Hematopoietic multipotent progenitor cell treated with erythropoietin and hydrocortisone succinate and interleukin-3 and kit ligand, for 6 days (in vitro differentiated cells): ENCODE results near the gene CPEB1.
"Not testable (repeated sequence)": the region's sequence is repeated elsewhere in the genome, so short reads cannot be mapped to it uniquely, and the experiment has no call there.

Experiments
- DNase-seq: peaks from one replicate; pipeline ENCODE4 v3.0.0-alpha.2; 2015

The CPEB1 gene

DNA sequence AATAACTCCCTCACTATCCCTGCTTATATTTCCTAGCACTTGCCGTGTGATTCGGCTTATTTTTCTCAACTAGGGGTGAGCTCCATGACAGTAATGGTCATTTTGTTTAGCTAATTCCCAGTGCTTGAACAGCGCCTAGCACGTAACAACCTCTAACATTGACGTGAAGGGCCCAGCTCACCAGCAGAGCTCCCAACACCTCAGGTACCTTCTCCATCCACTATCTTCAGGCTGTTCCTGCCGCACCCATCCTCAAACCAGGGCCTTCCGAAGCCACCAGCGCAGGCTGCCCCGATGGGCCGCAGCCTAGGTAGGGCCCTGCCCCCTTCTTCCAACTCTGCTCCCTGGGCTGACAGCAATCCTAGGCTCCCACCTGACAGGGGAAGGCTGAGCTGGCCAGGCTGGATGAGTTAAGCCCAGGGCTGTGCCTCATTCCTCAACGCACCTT, 106.2 kb downstream of the CPEB1 start:
- peak; percentile 48 for DNase-seq

DNA sequence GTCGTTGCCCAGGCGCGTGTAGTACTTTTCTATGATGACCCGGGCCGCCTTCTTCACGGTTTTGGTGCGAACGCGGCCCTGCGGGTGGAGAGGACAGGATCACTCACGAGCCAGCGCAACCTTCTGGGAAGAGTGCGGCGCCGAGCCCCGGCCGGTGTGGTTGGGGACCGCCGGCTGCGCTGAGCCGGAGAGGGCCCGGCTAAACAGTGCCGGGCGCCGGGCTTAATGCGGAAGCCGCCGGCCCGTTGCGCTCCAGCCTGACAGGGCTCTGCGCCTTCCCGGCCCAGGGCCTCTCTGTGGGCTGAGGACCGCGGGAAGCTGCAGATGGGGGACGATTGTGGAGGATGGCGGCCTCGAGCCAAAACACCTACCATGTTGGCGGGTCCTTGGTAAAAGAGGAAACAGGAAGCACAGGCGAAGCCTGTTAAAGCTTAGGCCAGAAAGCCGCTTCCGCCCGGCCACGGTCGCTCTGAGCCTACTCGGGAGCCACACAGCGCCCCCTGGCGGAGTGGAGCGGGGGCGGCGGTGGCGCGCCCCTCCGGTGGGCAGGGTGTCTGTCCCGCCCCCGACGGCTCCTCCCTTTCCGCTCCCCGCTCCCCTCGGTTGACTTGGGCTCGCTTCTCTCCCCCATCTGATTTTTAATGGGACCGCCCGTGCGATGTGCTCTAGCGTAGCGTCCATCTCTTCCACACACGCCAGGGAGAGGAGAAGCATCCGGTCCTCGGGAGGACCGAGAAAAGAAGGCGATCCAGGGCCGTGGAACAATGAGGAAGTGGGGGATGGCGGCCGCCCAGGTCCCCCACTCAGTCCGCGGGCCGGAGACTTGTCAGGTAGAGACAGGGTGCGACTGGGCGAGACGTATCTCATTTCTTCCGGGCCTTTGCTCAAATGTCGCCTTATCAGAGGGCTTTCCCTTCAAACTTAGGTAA, 106.8 kb downstream of the CPEB1 start, which contains the start of gene RPS17:
RPS17 (minus strand) TSS at position 403 of the 929 bp plus-strand sequence; CDS start at position 374, 29 bp downstream.
- peak; percentile 97 for DNase-seq

DNA sequence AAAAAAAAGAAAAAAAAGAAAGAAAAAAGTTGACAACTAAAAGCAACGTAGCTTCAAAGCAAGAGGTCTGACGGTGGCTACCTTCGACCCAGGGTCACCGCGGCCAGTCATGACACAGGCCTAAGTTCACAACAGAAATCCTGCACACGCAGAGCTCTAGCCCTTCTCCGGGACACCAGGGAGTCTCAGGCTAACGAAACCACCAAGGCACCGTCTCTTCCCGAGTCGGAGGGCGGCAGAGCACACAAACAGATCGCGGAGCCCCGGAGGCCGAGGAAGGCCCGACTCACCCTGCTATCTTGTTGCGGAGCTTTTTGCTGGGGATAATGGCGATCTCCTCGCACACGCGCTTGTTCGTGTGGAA, 107.5 kb downstream of the CPEB1 start:
- peak; percentile 31 for DNase-seq

DNA sequence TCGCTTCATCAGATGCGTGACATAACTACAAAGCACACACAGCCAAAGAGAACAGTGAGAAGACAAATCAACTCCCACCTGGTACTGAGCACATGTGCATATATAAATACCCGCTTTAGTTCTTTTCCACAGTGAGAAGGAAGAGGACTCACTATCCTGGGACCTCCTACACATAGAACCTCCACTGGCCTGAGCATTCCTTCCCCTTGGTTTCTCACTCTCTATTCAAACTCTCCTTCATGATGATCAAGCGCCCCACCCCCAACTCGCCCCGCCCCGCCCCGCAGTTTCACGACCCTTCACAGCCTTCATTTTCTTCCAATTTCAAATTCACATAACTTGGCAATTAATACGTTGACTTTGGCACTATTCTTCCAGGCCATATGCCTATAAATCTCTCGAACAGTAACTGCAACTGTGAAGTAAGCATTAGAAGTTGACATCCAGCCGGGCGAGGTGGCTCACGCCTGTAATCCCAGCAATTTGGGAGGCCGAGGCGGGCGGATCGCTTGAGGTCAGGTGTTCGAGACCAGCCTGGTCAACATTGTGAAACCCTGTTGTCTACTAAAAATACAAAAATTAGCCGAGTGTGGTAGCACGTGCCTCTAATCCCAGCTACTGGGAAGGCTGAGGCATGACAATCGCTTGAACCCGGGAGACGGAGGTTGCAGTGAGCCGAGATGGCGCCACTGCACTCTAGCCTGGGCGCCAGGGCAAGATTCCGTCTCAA, 108.0 kb downstream of the CPEB1 start:
- peak; percentile 53 for DNase-seq

DNA sequence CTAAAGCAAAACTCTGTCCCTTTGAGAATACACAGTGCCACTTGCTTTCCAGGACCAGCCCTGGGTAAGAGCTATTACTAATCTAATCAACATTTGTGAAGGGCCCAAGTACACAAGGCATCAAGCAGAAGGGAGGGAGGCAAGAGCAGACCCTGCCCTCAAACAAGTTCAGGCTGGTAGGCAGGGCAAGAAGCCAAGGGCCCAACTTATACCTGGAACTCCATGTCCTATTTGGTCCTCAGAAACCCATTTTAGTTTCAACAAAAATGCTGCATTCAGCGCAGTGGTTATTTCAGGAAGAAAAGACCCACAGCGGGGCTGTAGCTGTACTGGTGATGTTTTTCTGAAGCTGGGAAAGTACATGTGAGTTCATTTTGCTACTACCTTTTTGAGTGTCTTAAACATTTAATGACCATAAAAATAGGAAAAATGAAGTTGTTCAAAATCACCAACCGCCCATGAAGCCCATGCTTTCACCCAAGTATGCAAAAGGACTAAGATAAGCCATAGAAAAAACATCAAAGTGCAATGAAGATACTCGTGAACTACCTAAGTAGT, 109.7 kb downstream of the CPEB1 start:
- DNase-seq: no peak

DNA sequence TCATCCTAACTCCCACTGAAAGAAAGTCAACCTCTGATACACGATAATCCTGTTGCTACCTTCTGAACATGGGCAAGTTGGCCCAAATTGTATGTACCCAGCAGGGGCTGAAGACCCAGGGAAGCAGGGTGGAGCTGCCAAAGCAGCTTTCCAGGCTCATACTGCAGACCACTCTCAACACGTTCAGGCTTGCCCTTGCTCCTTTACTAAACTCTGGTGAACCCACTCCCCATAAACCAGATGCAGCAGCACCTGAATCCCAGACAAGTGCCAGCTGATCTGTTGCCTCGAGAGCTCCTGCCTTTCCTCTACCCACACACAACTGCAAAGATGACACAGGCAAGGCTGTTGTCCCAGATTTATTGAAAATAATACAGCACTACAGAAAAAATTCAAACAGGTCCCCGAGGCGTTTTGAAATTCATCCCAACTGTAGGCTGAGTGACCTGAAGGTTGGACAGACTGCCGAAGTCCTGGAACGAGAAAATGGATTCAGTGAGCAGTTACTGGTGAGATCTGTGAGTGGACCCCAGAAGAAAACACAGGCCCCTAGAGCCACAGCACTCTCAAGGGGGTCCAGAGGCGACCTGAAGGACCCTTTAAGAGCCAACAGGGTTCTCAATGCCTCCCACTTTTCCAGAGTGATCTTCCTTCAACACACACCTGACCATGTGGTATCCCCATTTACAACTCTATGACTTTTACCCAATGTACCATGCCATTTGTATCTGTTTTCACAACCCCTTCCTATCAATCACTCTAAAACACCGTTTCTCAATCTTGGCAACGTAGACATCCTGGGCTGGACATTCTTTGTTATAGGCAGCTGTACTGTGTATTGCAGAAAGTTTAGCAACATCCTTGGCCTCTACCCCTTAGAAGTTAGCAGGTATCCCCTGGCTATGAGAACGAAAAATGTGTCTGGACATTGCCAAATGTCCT, 110.5 kb downstream of the CPEB1 start:
- DNase-seq: no peak

DNA sequence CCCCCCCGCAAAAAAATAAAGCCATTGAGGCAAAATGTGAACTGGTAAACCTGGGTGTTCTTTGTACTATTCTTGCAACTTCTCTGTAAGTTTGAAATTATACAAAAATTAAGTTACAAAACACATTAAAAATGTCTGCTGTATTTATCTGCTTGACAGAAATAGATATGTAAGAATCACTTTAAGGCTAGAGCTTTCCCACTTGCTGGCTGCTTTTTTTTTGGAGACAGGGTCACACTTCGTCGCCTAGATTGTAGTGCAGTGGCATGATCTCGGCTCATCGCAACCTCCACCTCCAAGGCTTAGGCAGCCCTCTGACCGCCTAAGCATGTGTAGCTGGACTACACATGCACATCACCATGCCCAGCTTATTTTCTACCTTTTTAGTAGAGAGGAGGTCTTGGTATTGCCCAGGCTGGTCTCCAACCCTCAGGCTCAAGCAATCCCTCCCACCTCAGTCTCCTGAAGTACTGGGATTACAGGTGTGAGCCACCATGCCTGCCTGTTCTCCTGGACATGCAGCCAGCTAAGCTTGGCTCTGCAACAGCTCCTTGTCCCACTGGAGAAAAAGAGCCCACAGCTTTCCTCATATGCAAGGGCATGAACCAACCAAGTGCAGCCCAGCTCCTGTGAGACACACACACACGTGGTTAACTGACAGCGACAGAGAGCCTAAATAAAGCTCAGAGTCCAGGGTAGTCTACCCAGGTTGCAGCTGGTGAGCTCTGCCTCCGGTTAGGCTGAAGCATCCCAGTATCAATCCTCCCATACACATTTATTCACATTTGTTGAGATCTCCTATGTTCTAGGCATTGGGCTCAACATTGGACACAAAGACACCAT, 111.4 kb downstream of the CPEB1 start:
- DNase-seq: peak; percentile 34

DNA sequence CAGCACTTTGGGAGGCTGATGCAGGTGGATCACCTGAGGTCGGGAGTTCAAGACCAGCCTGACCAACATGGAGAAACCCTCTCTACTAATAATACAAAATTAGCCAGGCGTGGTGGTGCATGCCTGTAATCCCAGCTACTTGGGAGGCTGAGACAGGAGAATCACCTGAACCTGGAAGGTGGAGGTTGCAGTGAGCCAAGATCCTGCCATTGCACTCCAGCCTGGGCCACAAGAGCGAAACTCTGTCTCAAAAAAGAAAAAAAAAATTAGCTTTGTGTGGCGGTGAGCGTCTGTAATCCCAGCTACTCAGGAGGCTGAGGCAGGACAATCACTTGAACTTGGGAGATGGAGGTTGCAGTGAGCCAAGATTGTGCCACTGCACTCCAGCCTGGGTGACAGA, 112.0 kb downstream of the CPEB1 start:
- not testable (repeated sequence) for DNase-seq

DNA sequence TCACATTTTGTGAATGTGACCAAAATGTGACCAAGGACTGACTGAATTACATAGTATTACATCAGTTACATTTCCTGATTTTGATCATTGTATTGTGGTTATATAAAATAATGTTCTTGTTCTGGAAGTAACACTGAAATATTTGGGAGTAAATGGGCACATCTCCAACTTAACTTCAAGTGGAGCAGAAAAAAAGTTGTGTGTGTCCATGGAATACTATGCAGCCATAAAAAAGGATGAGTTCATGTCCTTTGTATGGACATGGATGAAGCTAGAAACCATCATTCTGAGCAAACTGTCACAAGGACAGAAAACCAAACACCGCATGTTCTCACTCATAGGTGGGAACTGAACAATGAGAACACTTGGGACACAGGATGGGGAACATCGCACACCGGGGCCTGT, 112.7 kb downstream of the CPEB1 start:
- not testable (repeated sequence) for DNase-seq

DNA sequence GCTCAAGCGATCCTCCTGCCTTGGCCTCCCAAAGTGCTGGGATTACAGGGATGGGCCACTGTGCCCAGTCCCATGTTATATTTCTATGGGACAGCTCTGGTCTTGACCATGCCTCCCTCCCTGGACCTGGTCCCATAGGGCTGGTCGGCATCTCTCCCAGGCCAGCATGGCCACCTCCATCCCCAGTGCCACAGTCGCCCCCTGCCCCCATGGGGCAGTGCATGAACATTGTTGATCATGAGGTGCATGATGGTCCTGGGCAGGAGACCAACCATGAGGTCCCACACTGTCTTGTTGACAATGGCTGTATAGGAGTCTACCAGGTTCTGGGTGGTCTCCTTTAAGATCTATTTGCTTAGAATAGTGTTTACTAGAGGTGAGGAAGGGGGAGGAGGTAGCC, 113.4 kb downstream of the CPEB1 start:
- DNase-seq: no peak

DNA sequence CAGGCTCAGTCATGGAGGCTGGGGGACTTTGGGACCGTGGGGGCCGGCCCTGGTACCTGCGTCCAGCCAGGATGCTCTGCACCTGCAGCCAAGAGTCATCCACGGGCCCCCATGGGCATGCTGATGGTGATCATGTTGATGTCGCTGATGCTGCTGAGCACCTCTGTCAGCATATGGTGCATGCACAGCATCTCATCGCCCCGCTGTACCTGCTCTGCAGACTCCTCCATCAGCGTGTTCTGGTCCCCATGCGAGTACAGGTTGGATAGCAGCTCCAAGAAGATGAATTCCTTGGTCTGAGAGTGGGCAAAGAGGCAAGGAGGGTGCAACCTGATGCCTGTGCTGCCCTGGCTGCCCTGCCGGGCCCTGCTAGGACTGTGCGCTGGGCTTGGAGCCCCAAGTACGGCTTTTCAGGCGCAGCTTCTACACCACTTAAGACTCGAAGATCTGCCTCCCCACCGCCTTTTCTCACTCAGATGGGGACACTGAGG, 114.1 kb downstream of the CPEB1 start:
- no peak for DNase-seq

DNA sequence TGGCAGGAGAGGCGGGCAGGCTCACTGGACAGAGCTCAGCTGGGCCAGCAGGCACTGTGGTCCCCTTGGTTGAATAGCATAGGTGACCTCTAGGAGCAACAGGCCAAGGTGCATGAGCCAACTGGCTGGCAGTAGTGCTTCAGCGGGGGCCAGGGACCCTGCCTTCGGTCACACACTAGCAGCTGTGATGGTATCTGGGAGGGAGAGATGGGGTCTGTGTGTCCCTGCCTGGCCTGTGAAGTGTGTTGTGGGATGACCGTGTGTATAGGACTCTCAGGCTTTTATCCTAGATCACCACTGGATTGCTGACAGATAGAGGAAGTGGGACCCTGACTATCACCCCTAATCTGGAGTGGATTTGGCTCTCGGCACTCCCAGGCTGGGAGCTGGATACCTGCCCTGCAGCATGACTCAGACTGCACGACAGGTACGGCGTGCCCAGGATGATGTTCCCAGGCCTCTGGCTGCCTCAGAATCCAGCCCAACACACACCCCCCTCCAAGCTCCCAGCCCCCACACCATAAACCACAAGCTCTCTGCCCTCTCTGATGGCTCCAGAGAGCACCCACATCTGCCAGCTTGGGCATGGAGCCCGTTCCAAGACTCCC, 114.7 kb downstream of the CPEB1 start:
- DNase-seq: no peak

DNA sequence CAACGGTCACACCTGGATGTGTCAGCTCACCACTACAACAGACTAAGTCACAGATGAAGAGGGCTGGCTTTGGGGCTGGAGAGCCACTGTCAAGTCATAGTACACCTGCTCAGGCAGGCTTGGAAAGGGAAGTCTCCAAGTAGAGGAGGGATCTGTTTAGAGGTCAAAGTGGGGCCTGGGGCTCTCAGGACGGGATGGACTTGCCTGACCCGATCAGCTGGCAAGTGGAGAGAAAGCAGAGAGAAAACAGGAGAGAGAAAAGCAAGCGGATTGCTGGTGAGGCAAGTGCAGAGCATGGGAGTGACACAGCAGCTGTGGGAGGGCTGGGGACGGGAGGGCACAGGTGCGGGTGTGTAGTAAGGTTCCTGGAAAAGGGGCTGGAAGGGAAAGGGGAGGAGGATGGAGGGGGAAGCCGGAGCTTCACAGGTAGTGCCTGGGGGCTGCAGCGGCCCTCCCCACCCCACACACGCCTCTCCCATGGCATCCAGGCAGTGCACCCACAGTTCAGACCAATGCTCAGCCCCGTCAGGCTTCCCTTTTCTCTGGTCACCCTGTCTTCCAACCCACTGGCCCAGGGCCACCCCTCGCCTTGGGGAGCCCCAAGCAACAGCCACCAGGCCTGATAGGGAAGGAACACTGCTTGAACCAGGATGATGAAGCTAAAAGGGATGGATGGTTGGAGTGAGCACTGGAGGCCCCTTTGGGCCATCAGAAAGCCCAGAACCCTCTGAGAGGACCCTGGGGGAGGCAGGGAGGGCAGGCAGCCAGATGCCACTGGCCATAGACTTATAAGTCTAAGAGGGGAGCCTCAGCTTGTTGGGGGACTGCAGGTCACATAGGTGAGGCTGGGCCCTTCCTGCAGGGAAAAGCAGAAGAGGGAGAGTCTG, 115.4 kb downstream of the CPEB1 start:
- no peak for DNase-seq

DNA sequence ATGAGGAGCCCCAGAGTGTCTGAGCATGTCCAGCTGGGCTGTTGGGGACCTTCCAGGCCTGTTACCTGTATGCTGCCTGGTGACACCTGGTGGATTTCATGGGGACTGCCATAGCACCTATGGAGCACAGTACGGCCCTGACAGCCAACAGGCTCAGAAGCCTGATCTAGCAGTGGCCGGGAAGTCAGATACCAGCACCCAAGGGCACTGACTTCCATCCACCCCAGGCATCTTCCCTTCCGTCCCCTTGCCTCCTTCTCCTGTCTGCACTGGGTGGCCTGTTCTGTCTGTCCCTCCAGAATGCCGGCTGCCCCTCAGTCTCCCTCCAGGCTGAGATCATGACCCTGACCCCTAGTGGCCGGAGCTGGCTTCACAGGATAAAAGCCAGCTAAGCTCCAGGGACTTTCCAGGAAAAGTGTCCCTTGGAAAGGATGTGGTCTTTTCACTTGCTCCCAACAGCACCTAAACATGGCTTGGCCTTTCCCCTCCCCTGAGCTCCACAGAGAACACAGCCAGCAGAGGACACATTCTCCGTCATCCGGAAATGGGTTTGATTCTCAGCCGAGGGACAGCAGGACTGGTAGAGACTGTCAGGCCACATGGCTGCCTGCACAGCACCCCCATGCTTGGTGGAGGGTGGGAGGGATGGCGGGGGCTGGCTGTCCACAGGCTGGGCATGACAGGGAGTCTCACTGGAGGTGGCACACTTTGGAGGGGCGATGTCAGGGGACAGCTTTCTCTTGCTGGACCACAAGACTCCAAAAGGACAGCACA, 116.4 kb downstream of the CPEB1 start:
- DNase-seq: peak; percentile 82

DNA sequence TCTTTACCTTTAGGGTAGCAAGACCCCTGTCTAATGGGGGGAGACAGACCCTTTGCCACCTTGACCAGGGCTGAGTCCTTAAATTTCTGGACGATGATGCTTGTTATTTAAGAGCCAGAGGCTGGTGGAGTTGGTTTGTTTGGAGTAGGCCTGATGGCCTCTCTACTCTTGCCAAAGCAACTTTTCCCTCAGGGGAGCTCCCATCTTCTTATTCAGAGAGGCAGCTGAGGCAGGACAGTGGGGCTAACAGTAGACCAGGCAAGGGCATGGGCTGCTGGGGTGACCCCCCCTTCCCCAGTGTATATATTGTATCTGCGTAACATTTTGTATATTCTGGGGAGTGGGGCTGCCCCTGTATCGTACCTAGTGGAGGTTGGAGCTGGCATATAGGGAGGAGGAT, 117.2 kb downstream of the CPEB1 start:
- DNase-seq: no peak

DNA sequence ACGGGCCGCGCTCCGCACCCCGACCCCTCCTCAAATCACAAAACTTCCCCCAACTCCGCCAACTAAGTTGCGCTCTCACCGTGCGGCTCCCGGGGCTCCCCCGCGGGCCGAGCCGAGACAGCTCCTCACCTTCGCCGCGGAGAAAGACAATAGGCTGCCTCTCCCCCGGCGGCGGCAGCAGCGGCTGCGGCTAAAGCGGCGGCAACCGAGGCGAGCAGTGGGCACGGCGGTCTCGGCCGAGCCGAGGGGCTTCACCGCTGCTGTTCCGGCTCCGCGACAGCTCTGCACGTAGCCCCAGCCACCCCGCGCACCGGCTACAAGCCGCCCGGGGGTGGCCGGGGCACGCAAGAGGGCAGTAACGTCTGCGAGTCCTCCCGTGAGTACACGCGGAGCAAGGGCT, 133.6 kb downstream of the CPEB1 start:
- DNase-seq: not testable (repeated sequence)

DNA sequence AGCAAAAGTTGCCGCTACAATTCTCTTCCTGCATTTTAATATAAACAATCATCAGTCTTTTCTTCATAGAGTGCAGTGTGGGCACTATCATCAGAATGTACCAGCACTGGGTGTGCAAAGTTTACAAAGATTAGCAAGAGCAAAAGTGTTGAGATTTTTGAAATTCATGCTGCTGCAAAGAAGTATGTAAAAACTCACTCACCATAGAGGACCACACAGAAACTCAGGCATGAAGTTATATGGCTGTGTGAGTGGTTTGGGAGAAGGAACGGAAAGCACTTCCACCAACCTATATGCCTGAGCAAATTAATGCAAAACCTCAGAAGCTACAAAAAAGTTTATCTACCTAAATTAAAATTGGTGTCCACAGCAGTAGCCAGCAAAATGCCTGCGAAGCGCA, 139.5 kb downstream of the CPEB1 start:
- DNase-seq: not testable (repeated sequence)

DNA sequence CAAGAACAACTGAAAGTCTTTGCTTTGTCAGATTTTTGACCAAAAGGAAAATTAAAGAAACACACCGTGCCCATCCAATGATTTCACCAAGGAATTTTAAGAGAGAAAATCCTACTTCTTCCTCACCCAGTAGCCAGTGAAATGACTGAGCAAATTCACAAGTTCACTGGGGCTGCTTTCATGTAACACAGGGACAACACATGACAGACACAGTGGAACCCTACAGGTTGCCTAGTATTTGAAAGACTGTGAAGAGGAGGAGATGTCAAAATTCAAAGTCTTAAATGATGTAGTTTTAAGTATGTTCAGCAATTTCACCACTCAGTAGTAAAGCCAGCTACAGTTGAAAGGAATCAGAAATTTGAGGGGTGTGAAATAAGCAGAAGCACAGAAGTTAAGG, 140.1 kb downstream of the CPEB1 start:
- DNase-seq: not testable (repeated sequence)

DNA sequence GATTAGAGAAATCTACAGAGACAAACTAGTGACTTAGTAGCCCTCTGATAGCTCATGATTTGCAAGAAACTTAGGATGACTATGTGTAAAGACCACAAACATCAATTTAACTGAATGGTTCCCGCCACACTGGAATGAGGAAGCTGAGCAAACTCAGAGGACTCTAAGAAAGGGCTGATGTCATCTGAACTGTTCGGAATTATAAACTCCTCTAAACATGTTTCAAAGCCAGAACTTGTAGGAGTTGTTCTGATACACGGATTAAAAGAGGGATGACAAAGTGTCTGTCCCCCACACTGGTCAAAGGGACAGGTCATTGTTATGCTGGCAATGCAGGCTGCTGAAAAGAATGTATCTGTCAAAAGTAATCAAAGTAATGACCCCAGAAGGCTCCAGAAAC, 141.3 kb downstream of the CPEB1 start:
- DNase-seq: not testable (repeated sequence)
